Fibroblast of skin of left biceps (primary cell): Measurements from ENCODE around the gene TMEM204.

Experiments
- DNase-seq, 2 experiments: peaks; one replicate each; pipeline ENCODE4 v3.0.0-alpha.2; 2013; ENCODE audit warnings: low read depth in 2 of 2

TMEM204 gene

GRCh38 chr16:1499756-1500464 is 33.6 kb upstream of the TMEM204 start:
- no peak for DNase-seq

- no peak for DNase-seq
These were observed 32.9 kb upstream of the TMEM204 start for GRCh38 chr16:1500465-1501150.

DNA sequence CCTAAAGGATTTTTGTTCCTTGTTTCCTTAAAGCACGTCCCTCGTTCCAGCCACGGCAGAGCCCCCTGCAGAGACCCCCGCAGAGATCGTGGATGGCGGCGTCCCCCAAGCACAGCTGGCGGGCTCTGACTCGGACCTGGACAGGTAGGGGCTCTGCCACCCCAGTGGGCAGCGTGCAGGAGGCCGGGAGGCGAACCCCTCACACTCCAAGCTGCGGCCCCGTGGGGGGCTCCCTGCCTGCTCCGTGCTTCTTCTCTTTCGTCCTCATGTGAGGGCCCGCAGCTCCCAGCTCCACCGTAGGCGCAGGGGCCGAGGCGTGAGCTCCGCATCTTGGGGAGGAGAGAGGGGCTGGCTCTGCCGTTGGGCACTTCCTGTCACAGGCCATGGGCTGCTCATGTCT is 31.8 kb upstream of the TMEM204 start:
- no peak for DNase-seq

GRCh38 chr16:1502092-1503004 is 31.1 kb upstream of the TMEM204 start:
- no peak for DNase-seq

- DNase-seq, result no peak
These were observed 30.1 kb upstream of the TMEM204 start for GRCh38 chr16:1503110-1503955.

DNA sequence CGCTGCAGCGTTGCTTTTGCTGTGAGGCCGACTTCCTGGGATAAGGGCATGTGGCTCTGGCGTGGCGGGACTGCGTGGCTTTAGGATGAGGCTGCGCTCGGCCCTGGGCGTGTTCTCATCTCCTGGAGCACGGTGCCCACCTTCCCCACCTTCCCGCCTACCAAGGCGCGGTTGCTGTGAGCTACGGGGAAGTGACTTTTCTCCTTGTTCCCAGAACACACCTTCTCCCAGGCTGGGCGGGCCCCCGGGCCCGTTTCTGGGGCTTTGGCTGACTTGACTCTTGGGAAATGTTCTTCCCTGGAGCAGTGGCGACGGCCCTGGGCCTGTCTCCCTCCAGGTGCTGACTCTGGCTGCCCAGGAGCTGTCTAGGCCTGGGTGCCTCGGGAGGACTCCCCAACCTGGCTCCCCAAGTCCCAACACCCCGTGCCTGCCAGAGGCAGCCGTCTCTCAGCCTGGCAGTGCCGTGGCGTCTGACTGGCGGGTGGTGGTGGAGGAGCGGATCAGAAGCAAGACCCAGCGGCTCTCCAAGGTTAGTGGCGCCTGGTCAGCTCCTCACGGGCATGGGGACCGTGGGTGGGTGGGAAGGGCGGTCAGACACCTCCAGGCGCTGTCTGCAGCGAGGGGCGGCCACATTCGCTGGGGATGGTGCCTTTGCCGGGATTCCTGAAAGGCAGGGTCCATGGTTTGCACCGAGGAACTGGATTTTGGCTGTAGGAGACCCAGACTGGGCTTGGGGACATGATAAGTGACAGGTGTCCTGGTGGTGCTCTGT is 28.2 kb upstream of the TMEM204 start:
- no peak for DNase-seq

DNA sequence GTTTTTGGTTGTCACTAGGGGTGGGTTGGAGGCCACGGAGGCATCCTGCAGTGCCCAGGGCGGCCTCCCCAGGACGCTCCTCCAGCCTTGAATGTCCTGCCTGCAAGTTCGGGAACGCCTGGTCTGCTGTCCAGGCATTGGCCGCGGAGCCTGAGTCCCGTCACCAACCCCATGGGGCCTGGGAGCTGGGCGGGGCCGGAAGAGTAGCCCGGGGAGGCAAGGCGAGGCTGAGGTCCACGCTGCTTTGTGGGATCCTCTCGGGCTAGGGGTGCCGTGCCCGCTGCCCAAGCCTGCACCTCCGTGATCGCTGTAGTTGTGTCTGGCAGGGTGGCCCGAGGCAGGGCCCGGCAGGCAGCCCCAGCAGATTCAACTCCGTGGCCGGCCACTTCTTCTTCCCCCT is 27.6 kb upstream of the TMEM204 start:
- DNase-seq, result no peak

- no peak for DNase-seq
These were observed 26.8 kb upstream of the TMEM204 start for GRCh38 chr16:1506494-1507213.

DNA sequence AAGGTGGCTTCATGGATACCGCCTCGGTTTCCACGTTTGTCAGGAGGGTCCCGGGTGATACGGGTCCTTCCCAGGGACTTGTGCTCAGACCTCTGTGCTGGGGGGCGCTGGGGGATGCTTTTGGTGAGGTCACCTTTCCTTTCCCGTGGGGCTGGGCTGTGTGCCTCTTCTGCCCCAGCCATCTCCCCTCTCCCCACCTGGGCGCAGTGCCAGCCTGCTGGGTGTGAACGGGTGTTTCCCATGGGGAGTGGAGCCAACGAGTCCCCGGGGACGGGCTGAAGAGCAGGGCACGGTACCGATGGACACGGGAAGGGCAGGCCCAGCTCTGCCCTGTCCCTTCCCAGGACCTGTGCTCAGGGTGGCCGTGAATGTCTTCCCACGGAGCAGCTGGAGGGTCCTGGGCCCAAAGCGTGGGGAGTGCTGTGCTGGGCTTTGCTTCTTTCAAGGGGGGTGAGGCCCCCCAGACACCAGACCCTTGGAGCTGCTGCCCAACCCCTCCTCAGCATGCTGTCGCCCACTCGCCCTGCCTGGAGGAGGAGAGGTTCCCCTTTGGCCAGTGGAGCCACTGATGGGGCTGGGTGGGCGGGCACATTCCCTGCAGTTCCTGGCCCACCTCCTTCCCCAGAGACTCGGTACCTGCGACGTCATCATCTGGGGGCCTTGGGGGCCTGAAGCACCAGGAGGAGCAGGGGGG is 24.8 kb upstream of the TMEM204 start:
- DNase-seq, result no peak

DNA sequence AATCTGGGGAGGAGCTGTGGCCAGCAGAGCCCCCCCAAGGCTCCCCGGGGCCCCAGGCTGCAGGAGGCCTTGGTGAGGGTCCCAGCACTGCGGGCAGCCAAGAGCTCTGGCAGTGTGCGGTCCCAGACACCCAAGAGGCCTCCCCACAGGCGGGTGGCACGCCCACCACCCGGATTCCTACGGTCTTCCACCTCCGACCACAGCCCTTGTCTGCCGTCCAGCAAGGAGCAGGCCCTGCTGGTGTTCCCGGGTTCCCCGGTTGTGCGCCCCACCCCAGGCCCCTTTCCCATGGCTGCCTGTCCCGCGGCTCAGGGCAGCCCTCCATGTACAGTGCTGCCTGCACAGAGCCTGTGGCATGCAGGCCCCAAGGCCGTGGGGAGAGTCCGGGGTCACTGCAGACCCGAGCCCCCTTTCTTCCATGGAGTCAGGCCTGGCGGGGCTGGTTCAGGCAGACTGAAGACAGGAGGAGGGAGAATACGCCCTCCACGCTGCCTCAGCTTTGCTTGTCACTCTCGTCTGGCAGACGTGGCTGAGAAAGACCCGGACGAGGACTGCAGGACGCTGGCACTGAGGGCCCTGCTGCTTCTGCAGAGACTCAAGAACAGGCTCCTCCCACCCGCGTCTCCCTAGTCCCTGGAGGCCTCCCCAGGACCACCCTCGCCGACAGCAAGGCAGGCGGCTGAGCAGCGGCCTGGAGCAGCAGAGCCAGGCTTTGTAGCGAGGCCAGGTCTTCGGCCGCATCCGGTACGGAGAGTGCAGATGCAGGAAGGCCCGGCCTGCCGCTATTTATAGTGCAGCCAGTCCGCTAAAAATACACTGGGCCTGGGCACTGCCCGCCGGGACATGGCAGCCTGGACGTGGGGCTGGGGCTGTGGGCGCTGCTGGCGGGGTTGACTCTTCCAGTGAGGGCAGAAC is 23.9 kb upstream of the TMEM204 start:
- DNase-seq, result no peak

- no peak for DNase-seq
These were observed 23.2 kb upstream of the TMEM204 start for GRCh38 chr16:1510272-1510671.

DNA sequence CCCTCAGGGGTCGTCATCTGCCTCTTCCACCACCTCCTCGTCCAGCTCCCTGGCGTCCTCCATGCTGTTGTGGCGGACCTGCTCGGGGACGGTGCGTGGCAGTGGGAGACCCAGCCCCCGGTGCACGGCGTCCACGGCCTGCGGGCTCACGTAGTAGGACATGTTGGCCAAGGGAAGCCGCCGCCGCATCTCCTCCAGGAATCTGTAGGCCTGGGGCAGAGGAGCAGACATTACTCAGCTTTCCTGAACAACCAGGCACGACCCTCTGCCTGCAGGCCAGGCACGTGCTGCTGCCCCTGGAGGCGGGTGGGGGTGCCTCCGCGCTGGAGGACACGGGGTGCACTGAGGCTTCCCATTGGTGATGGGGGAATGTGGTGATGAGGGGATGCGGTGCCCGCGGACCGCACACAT is 22.5 kb upstream of the TMEM204 start:
- no peak for DNase-seq

DNA sequence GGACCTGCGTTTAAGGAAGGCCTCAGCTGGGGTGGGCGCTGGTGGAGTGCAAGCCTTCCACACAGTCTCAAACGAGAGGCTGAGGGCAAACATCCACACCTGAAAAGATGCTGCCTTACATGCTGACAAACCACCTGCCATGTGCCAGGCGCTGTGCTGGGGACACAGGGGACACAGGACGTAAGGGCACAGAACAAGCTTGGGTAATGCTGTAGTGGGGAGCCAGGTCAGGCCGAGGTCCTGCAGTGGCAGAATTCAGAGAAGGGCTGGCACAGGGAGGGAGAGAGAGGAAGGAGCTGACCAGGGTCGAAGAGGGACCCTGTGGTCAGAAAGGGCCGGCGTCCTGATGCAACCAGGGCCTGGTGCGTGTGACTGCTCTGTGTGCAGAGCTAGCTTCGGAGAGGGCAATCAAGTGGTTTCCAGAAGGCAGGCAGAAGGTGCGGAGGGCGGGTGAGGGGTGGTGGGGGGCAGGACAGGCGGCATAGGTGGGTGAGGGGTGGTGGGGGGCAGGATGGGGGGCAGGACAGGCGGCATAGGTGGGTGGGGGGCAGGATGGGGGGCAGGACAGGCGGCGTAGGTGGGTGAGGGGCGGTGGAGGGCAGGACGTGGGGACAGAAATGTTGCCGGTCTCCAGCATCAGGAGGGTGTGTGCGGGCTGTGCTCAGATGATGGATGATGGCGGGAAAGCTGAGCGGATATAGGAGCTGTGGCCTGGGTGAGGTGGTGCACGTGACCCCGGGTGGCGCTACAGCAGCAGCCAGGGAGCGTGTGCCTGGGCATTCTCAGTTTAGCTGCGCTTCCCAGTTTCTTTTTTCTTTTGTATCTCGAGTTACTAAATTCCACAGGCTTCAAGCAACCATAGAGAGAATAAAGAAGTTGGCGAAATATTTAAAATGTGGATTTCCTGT is 21.6 kb upstream of the TMEM204 start:
- DNase-seq, result no peak

DNA sequence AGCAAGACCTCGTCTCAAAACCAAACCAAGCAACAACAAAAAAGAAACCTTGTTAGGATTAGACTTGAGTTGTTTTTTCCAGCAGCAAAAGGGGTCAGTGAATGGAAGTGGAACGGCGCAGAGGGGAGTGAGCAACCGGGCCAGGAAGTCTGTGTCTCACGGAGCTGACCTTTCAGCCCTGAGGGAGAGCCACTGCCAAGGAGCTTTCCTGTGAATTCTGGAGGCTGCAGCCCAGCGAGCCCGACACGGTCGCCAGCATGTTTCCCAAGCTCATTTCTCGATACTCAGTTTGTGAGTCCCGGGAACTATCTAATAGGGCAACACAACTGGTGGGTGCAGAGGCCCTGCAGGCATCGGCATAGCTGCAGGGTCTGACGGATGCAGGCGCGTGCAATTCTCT is 20.7 kb upstream of the TMEM204 start:
- no peak for DNase-seq

DNA sequence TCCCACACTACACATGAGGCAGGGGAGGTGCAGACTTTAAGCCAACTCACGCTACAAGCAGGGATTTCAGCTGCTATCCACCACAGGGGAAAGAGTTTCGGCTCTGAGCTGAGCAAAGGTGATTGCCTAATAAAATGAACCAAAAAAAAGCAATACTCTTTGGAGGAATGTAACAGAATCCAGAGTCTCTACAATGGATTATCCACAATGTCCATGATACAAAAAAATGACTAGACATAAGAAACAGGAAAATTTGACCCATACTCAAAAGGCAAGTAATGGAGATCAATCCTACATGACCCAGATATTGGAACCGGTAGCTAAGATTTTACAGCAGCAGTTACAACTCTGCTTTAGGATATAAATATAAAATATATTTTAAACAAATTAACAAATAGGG is 19.0 kb upstream of the TMEM204 start:
- DNase-seq, result no peak

DNA sequence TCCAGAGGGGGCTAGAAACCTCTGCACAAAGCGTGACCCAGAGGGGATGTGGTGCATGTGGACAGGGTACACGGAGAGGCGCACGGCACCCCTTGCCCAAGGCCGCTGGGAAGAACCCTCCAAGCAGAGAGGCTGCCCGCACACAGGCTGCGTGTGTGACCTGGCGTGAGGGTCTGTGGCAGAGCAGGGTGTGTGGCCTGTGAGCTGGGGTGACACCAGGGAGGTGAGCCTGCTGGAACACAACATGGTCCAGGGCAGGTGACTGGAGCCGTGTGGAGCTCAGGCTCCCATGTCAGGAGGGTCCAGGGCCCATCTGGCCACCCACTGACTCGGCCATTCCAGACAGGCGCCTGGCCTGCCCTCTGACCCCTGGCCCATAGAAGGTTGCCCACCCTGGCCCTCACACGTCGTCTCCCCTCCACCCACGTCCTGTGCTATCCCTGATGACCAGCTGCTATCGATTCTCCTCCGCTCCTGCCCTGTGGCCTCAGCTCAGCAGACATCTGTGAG is 14.8 kb upstream of the TMEM204 start:
- no peak for DNase-seq

GRCh38 chr16:1519831-1520230 is 13.6 kb upstream of the TMEM204 start:
- DNase-seq, result no peak
